Measurements from ENCODE around the gene ING3. TPM values are rescaled to one million over a fixed set of nuclear protein-coding genes. Genes with fewer than 3 reads are reported as not detected.

ING3 gene
- total and polyA plus RNA-seq, 2 of the 8 experiments (the other 6 are each of a cell fraction or from before 2014, with no cell fraction given), result 6.0 to 17.7 TPM

DNA sequence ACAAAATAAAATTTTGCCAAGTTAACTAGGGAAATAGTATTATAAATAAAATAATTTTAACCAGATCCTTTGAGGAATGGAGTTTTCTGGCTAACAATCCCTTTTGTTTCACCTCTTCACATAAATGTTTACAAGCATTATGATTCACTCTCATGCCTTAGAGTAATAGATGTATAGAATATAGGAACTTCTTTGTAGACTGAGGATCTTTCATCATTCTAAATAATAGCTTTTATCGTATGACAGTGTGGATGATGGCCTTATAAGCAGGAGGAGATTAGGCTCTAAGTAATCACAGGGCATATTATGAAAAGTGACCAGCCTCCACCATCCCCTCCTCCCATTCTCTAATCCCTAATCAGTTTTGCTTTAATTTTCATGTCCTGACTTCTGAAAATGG, 13.5 kb downstream of the ING3 start:
- H3K56ac ChIP-seq (replicated peaks; ENCODE audit: insufficient read length, low read depth, low read length), result no peak overlapping the region
- no peak overlapping the region for H2BK5ac ChIP-seq (ENCODE audit: low read depth, low read length)
- H3K79me2 ChIP-seq (ENCODE audit: control insufficient read depth in 1 of 2, insufficient read depth in 2 of 2, low read length in 2 of 2), result no peaks in the 10 kb centered on the region; a peak in 1 of 4 replicates
- H3K14ac ChIP-seq (ENCODE audit: insufficient read length), result no peak overlapping the region
- no peak overlapping the region for H3K18ac ChIP-seq (ENCODE audit: extremely low read depth, low read length)
- peaks cover 0 to 2% (median 0%) of the 10 kb centered on the region in 4 experiments; a peak in 1 of 7 replicates for H3K4me1 ChIP-seq (replicated peaks in 1 of 4; ENCODE audit: control insufficient read depth in 3 of 4, insufficient read depth in 4 of 4, low read length in 3 of 4)
- no peak overlapping the region for H4K91ac ChIP-seq (replicated peaks; ENCODE audit: insufficient read length, low read length)
- no peak overlapping the region for H3K27ac ChIP-seq (ENCODE audit: low read depth, low read length)
- no peak overlapping the region for H2BK15ac ChIP-seq (ENCODE audit: low read length)
- FAIRE-seq (no peak), DNase-seq (ENCODE audit: low read depth in 1 of 2, low spot score in 2 of 2) (no peak)
- no peak overlapping the region for H3K4me2 ChIP-seq (ENCODE audit: insufficient read depth in 1 of 2, low read depth in 2 of 2, low read length in 2 of 2)
- H2AFZ ChIP-seq (ENCODE audit: low read length), result no peak overlapping the region
- H4K8ac ChIP-seq (ENCODE audit: extremely low read depth, insufficient read depth, low read length), result no peak overlapping the region
- no peak overlapping the region for H4K5ac ChIP-seq (ENCODE audit: insufficient read length, low read depth, low read length)
- H4K20me1 ChIP-seq (replicated peaks in 1 of 2; ENCODE audit: control insufficient read depth in 1 of 2, insufficient read depth in 2 of 2, low read length in 2 of 2), result no peaks in the 10 kb centered on the region
- H3K79me1 ChIP-seq (ENCODE audit: low read depth, low read length), result no peaks in the 10 kb centered on the region
- no peak overlapping the region for H3K4ac ChIP-seq (replicated peaks; ENCODE audit: insufficient read length, low read depth, low read length)
- H3K23me2 ChIP-seq (ENCODE audit: low read depth, low read length), result no peaks in the 10 kb centered on the region
- CTCF ChIA-PET (ENCODE audit: partially characterized antibody), result interaction anchor here (0.8 kb wide), 1 partner anchor 22 kb away, joined by 3 read pairs; no protein-coding TSS in a partner anchor
- H3K9ac ChIP-seq (replicated peaks in 1 of 4; ENCODE audit: extremely low read depth in 1 of 4, low read depth in 3 of 4, low read length in 3 of 4), result no peak overlapping the region
- no peak overlapping the region for H2AK5ac ChIP-seq (ENCODE audit: low read depth, low read length)
- H3K27me3 ChIP-seq (replicated peaks in 1 of 4; ENCODE audit: control insufficient read depth in 3 of 4, extremely low read depth in 1 of 4, insufficient read depth in 3 of 4, low read length in 3 of 4), result no peaks in the 10 kb centered on the region
- no peaks in the 10 kb centered on the region for H3K9me3 ChIP-seq (ENCODE audit: insufficient read depth in 2 of 2, low read depth in 1 of 2, low read length in 1 of 2)
- no peak overlapping the region for H2BK20ac ChIP-seq (ENCODE audit: low read length)
- no peak overlapping the region for H2BK120ac ChIP-seq (replicated peaks; ENCODE audit: low read depth, low read length)
- peaks cover 0 to 22% (median 13%) of the 10 kb centered on the region in 4 experiments; a peak in 6 of 8 replicates for H3K36me3 ChIP-seq (ENCODE audit: control insufficient read depth in 2 of 4, insufficient read depth in 4 of 4, low read length in 3 of 4)
- no peak overlapping the region for H2BK12ac ChIP-seq (ENCODE audit: low read depth, low read length)
- WGBS, 2 experiments (ENCODE audit: extremely low coverage in 1 of 2, insufficient coverage in 1 of 2, insufficient read length in 1 of 2, insufficient replicate concordance in 2 of 2, low coverage in 1 of 2, low lambda C conversion rate in 2 of 2, missing lambda C conversion rate in 1 of 2), result 86% methylated on average over 1 of the region's 1 CpG; no CpG with 5 or more reads in 1 of the 2 experiments
- no peak overlapping the region for H3K4me3 ChIP-seq (ENCODE audit: extremely low read depth in 1 of 4, insufficient read depth in 2 of 4, low read depth in 3 of 4, low read length in 4 of 4)
- POLR2A ChIA-PET (ENCODE audit: partially characterized antibody), result interaction anchor here (1.6 kb wide), 1 partner anchor 13 kb away, joined by 6 read pairs; the partner anchor contains the start of gene ING3
- no peak overlapping the region for H3K23ac ChIP-seq (ENCODE audit: insufficient read length)
- no peak for TF ChIP-seq KDM4A (IDR thresholded peaks at IDR 0.05; ENCODE audit: low read depth, low read length, severe bottlenecking)
- no peak for TF ChIP-seq TEAD4 (IDR thresholded peaks at IDR 0.05; ENCODE audit: low read depth, low read length)
- TF ChIP-seq SP2 (IDR thresholded peaks at IDR 0.05; ENCODE audit: low read length), result no peak
- TF ChIP-seq EGR1 (IDR thresholded peaks at IDR 0.05; ENCODE audit: borderline replicate concordance, low read depth, low read length), result no peak
- TF ChIP-seq, protein P1, sequence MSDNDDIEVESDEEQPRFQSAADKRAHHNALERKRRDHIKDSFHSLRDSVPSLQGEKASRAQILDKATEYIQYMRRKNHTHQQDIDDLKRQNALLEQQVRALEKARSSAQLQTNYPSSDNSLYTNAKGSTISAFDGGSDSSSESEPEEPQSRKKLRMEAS (IDR thresholded peaks at IDR 0.05), result no peak
- TF ChIP-seq, protein P2, sequence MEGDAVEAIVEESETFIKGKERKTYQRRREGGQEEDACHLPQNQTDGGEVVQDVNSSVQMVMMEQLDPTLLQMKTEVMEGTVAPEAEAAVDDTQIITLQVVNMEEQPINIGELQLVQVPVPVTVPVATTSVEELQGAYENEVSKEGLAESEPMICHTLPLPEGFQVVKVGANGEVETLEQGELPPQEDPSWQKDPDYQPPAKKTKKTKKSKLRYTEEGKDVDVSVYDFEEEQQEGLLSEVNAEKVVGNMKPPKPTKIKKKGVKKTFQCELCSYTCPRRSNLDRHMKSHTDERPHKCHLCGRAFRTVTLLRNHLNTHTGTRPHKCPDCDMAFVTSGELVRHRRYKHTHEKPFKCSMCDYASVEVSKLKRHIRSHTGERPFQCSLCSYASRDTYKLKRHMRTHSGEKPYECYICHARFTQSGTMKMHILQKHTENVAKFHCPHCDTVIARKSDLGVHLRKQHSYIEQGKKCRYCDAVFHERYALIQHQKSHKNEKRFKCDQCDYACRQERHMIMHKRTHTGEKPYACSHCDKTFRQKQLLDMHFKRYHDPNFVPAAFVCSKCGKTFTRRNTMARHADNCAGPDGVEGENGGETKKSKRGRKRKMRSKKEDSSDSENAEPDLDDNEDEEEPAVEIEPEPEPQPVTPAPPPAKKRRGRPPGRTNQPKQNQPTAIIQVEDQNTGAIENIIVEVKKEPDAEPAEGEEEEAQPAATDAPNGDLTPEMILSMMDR (IDR thresholded peaks at IDR 0.05; ENCODE audit: control extremely low read depth in 1 of 3, insufficient read depth in 1 of 3, low read depth in 1 of 3, low read length in 3 of 3), result no peak
- TF ChIP-seq YY1 (IDR thresholded peaks at IDR 0.05; ENCODE audit: low read depth, low read length), result no peak
- TF ChIP-seq SIX5 (IDR thresholded peaks at IDR 0.05; ENCODE audit: low read depth, low read length), result no peak
- TF ChIP-seq RNF2 (IDR thresholded peaks at IDR 0.05; ENCODE audit: borderline replicate concordance, low read depth, low read length, missing control alignments, poor library complexity, severe bottlenecking), result no peak
- TF ChIP-seq POLR2A (IDR thresholded peaks at IDR 0.05; ENCODE audit: control extremely low read depth in 1 of 2, low read depth in 2 of 2, low read length in 2 of 2), result no peak
- TF ChIP-seq, protein P3, sequence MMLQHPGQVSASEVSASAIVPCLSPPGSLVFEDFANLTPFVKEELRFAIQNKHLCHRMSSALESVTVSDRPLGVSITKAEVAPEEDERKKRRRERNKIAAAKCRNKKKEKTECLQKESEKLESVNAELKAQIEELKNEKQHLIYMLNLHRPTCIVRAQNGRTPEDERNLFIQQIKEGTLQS (IDR thresholded peaks at IDR 0.05; ENCODE audit: insufficient read depth, low read depth, low read length), result no peak
